ENCODE data around the gene ATP8B4.

ATP8B4 gene

GRCh38 chr15:49877873-49878521, 241.0 kb downstream of the ATP8B4 start:
- no peak for TF ChIP-seq CTCF (conservative IDR thresholded peaks at IDR 0.05)
- peak overlapping the region; percentile 94 for H3K27ac ChIP-seq

GRCh38 chr15:49877117-49877872, 241.7 kb downstream of the ATP8B4 start:
- peak; percentile 70 for TF ChIP-seq CTCF (conservative IDR thresholded peaks at IDR 0.05)
- peak overlapping the region; percentile 94 for H3K27ac ChIP-seq

GRCh38 chr15:49876401-49877038, 242.5 kb downstream of the ATP8B4 start:
- H3K27ac ChIP-seq: peak overlapping the region; percentile 94
- peak; percentile 94 for TF ChIP-seq CTCF (conservative IDR thresholded peaks at IDR 0.05)

- TF ChIP-seq CTCF (conservative IDR thresholded peaks at IDR 0.05): peak; percentile 75
- peak overlapping the region; percentile 94 for H3K27ac ChIP-seq
These were observed 243.6 kb downstream of the ATP8B4 start for GRCh38 chr15:49875392-49875791.

GRCh38 chr15:49870472-49870871, 248.6 kb downstream of the ATP8B4 start:
- TF ChIP-seq CTCF (conservative IDR thresholded peaks at IDR 0.05): no peak
- no peak overlapping the region for H3K27ac ChIP-seq

- no peak overlapping the region for H3K27ac ChIP-seq
- TF ChIP-seq CTCF (conservative IDR thresholded peaks at IDR 0.05): no peak
These were observed 250.7 kb downstream of the ATP8B4 start for GRCh38 chr15:49868348-49868747.

Data from VCaP (cell line).